HG02938 (cell line): ENCODE measurements around the gene PELO.
"Not testable (repeated sequence)": the region's sequence is repeated elsewhere in the genome, so short reads cannot be mapped to it uniquely, and the experiment has no call there.

ENCODE experiments used
- ATAC-seq: cut with Tn5 transposase; IDR thresholded peaks from one replicate; pipeline ENCODE4 v1.9.1; 2021; ENCODE audit warnings: mild to moderate bottlenecking, moderate library complexity; ENCODE audit not compliant: unreplicated experiment

PELO gene, protein sequence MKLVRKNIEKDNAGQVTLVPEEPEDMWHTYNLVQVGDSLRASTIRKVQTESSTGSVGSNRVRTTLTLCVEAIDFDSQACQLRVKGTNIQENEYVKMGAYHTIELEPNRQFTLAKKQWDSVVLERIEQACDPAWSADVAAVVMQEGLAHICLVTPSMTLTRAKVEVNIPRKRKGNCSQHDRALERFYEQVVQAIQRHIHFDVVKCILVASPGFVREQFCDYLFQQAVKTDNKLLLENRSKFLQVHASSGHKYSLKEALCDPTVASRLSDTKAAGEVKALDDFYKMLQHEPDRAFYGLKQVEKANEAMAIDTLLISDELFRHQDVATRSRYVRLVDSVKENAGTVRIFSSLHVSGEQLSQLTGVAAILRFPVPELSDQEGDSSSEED

DNA sequence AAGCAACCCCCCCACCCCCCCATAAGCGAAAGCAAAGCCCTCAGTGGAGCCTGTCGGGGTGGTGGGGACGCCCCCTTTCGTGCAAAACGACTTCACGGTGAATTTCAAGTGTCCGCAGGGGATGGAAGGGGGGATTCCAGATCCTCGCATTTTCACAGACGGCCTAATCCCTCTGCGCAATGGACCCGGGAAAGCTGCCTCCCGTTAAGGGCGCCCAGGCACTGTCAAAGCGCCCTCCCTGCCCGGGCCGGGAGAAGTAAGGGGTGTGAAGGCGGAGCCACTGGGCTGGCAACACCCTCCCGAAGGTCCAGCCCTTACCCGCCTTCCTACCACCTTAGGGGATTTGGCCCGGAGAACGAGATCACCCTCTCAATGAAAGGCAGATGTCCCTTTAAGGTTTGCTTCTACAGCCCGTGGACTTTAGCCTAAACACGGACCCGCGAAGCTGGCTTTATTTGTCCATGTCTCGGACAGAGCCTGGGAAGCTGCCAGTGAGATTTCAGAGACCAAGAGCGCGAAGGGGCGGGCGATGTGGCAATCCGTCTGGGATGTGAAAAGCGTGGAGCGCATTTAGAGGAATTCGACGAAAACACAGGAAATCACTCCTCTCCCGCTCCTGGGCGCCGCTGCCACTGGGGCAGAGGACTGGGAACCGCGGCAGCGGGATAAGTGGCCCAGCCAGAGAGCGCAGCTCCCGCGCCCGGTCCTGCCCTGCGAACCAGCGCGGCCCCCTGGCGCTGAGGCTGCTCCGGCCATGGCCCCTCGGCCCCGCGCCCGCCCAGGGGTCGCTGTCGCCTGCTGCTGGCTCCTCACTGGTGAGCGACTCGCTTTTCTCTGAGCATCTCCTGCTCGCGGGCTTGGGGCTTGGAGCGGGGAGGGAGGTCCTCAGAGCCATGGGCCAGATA, at the start of gene PELO, which contains the start of gene ITGA1:
Gene PELO (plus strand): TSS at position 317 of the 905 bp plus-strand sequence. CDS start 12,479 bp downstream, outside the sequence.
Gene ITGA1 (plus strand): TSS at position 317 of the 905 bp plus-strand sequence. CDS start 438 bp downstream, at position 755.
- peak; percentile 66 for ATAC-seq

DNA sequence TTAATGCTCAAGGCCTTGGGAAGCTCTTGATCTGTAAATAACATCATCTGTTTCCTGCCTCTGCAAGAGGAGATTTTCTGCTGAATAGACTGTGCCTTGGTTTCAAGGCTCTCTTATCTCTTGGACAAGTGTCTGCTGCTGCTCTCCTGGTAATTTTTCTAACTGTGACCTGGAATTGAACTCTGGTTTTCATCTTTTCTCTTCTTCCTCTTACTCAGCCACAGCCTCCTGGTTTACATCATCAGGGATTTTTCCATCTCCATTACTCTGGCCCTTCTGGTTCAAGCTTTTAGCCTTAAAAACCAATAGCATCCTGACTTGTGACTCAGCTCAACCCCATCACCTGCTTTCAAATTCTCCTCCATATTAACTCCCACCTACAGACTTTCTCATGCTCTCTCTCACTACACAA, 49.6 kb upstream of the PELO start:
- peak; percentile 63 for ATAC-seq

DNA sequence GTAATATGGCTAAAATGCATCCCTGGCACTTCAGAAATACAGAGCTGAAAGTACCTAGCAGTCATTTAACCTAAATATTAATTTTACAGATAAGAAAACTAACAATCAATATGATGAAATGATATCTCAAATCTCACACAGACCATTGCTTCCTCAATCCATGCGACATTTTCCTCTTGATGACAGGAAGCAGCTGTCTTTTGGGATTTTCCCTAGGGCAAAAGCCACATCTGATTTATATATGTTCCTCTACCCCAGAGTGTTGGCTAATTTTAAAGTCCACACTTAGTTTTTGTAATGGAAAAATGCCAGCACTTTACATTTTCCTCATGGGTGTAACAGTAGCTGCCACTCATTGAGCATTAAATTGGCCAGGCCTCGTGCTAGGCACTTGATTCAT, 47.7 kb upstream of the PELO start:
- ATAC-seq: no peak

DNA sequence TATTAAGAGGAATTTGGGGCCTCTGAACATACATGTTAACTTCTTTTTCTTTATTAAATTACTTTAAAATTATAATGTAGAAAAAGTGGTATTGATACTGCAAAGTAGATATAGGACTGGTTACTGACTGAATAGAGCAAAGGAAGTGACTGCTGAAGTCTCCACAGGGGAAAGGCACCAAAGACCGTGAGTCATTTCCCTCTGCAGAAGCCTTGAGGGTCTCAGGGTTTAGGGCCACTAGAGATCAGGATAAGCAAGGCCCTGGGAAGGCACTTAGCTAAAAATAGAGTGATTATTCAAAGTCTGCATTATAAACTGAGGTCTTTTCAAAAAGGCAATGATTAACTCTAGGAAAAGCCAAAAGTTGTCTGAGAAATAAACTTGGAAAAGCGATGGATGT, 44.7 kb upstream of the PELO start:
- ATAC-seq: no peak

DNA sequence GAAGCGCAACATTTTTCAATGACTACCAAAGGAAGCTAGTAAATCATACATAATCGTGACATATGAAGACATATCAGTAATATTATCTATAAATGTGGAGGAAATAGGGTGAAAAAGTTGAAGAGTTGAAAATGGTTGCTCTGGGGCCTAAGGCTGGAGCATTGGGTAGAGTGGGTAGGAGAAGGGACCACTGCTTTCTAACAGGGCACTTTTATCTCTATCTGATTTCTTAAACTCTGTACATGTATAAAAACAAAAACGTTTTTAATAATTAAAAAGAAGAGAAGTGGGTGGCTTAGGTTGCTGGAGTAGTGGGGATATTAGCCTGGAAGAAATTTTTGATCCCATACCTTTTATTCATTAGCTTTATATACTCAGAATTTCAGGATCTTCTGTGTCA, 44.2 kb upstream of the PELO start:
- ATAC-seq: no peak

DNA sequence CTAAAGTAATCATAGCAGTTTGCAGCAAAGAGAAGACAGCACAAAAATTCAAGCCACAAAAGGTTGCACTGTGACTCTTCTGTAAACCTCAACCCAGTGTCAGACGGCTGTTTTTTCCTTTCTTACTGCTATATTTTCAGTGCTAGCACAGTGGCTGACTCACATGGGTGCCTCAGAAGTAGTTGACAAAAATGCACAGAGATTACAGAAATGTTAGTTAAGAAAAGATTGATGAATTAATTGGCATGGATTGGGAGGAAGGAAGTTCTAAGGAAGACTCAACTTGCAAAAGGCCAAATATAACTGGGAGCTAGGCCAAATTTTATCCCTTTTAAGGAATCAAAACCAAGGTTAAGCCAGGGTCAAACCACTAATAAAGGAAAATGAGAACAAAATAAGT, 43.7 kb upstream of the PELO start:
- peak; percentile 86 for ATAC-seq

DNA sequence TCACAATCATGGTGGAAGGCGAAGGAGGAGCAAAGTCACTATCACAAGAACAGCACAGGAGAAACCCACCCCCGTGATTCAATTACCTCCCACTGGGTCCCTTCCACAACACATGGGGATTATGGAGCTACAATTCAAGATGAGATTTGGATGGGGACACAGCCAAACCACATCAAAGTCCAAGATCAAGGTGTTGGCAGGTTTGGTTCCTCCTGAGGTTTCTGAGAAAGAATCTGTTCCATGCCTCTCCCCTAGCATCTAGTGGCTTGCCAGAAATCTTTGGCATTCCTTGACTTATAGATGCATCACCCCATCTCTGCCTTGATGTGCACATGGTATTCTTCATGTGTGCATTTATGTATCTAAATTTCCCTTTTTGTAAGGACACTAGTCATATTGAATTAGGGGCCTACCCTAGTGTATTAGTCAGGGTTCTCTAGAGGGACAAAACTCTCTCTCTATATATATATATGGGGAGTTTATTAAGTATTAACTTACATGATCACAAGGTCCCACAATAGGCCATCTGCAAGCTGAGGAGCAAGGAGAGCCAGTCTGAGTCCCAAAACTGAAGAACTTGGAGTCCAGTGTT, 42.8 kb upstream of the PELO start:
- ATAC-seq: not testable (repeated sequence)

DNA sequence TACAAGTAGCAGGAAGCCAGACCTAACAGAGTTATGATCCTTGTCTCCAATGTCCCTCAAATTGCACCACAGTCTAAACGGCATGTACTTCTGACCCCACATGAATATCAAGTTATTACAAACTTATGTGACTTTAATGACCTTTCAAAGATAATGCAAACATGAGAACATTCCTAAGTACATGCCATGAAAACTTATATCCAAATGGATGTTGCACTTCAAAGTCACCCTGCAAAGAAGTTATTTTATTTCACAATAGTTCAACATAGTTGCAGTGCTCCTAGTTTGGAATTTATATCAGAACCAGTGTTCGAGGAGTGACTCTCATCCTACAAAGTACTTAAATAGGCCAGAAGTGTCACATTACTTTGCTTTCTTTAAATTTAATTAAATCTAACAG, 41.2 kb upstream of the PELO start:
- ATAC-seq: no peak

DNA sequence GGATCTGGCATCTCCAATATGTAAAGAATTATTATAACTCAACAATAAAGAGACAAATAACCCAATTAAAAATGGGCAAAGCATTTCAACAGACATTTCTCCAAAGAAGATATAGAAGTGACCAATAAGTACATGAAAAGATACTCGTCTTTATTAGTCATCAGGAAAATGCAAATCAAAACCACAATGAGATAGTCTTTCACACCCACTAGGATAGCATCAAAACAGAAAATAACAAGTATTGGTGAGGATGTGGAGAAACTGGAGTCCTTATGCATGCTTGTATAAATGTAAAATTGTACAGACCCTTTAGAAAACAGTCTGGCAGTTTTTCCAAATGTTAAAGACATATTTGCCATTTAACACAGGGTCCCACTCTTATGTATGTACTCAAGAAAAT, 39.1 kb upstream of the PELO start:
- peak; percentile 48 for ATAC-seq

DNA sequence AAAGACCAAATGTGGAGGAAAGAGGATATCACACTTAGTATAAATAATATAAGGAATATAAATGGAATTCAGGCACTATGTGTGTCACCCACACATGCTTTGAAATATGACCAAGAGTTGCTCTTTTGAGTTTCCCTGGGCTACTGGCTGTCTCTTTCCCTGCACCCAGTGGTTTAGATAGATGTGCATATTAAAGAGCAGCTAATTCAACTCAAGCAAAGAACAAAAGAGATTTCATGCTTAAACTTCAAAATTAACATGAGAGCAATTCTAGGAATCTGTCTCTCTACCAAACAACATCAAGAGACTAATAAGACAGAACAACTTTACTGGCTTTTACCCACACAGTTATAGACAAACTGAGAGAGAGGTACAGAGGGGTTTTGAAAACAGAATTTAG, 38.0 kb upstream of the PELO start:
- no peak for ATAC-seq

DNA sequence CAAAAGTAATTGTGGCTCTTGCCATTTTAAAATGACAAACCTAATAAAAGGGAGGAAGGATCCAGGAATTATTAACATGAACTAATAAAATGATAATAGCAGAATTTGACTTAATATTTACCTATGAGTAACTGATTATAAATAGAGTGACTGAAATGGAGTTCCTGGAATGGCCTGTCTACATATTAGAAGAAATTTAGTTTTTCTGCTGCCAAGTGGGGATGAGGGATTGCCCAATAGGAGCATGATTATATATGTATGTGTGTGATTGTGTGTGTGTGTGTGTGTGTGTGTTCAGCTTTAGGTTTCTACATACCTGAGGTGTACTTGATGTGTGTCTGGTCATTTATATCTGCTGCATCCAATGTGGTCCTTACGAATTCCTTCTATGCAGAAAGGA, 36.6 kb upstream of the PELO start:
- ATAC-seq: no peak

DNA sequence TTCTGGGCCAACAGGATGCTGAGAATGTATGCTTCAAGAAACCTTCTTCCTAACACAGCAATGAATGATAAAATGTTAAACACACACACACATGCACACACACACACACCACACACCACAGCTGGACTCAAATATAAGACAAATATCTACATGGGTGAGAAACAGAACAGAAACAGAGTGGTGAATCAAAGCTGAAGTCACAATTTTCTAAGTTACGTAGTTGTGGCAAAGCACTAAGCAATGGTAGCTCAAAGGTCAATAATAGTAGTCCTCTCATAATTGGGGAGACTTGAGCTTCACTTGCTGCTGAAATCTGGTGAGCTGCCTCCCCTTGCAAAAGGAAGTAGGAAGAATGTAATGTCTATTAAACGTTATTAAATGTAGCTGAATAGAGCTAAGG, 33.7 kb upstream of the PELO start:
- no peak for ATAC-seq

DNA sequence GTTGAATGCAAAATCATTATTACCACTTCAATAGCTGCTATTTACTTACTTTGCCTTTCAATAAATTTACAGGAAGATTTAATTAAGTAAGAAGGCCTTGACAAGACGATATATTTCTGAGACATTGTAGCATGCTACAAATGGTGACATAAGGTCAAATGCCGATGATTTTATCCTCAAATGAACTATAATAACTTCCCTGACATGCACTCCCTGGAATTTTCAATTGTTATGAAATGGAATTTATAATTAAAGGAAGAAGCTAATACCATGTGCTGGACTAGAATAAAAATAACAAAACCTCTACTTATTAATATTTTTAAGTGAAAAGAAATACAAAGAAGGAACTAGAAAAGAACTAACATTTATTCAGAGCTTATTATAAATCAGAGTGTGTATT, 30.2 kb upstream of the PELO start:
- no peak for ATAC-seq

DNA sequence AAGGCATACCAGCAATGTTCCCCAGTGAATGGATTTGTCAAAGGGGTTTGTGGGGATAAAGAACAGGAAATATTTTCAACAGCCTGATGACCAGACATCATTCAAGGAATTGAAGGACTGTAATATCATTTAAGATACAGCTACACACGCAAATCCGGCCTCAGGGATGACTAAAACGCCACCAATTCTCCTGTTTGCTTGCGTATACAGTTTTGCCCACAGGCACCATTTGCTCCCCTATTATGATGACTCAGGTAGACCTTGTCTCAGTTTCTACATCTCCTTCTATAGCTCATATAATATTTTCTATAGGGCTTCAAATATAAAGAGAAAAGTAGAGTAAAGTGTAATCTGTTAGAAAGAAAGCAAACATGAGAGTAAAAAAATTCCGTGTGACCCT, 29.7 kb upstream of the PELO start:
- ATAC-seq: no peak

DNA sequence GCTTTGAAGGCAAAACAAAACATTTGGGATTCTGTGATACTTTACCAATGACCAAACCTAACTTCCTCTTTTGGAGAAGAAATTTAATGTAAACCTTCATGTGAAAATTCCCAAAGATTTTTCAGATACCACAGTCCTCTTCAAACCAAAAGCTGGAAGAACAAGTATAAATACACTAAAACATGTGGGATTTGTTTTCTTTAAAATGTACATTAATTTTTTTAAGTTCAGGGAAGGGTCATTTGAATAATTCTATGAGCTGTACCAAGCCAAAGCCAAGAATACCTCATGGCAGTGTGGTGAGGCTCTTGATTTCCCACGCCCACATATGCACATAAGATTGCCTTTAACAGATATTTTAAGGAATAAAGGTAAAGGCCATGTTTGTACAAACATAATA, 28.4 kb upstream of the PELO start:
- ATAC-seq: no peak

DNA sequence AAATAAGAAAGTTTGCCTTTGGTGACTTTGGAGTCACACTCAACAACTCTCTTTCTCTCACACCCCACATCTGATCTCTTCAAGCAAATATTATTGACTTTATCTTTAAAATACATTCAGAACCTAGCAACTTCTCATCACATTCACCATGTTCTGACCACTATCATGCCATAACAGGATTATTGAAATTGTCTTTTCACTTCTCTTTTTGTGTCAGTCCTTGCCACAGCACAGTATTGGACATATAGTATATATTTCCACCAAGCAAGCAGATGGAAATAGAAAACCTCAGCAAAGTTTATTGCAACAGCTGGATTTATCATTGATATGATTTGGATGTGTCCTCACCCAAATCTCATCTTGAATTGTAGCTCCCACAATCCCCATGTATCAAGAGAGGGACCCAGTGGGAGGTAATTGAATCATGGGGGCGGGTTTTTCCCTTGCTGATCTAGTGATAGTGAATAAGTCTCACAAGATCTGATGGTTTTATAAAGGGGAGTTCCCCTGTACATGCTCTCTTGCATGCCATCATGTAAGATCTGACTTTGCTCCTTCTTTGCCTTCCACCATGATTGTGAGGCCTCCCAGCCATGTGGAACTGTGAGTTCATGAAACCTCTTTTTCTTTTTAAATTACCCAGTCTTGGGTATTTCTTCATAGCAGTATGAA, 26.9 kb upstream of the PELO start:
- ATAC-seq: peak; percentile 88

DNA sequence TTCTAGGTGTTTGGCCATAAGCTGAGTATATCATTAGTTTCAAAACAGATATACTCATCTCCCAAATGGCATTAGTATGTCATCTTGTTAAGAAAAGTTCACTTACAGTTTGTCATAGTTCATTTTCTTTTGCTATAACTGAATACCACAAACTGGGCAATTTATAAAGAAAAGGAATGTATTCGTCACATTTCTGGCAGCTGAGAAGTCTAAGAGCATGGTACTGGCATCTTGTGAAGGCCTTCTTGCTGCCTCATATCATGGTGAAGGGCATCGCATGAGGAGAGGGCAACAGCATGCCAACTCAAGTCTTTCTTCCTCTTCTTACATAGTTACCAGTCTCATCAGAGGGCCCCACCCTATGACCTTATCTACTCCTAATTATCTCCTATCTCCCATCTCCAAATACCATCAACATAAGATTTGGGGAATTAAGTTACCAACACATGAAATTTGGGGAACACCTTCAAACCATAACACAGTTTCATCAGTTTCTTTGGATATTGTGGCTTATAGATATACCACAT, 20.4 kb upstream of the PELO start:
- no peak for ATAC-seq

DNA sequence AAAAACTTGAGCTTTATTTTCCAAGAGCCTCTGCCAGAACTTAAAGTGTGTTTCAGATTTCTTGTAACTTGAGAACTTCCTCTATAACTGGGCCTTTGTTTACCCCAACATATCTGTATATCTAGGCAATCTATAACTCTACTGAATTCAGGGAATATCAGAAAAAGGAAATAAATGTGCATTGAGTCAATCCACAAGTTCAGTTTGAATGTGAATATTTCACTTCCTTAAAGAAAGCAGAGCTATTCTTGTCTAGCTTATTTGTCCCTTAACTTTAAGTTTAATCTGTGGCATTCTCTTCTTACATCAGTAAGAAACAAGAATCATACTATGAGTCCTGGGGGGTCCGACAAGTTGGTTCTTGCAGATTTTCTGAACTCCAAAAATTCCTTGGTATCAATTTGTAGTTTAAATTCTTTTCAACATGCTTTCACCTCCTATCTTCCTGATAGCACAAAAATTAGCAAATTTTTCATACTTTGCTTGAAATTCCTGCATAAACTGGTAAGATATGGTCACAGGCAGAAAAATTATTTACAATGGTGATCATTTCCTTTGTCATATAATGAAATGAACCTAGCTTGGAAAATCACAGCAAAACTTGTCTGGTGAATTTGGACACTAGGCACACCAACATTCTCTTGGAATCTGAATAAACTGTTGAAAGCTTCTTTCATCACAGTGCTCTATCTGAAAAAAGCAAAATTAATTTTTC, 19.8 kb upstream of the PELO start:
- peak; percentile 37 for ATAC-seq

DNA sequence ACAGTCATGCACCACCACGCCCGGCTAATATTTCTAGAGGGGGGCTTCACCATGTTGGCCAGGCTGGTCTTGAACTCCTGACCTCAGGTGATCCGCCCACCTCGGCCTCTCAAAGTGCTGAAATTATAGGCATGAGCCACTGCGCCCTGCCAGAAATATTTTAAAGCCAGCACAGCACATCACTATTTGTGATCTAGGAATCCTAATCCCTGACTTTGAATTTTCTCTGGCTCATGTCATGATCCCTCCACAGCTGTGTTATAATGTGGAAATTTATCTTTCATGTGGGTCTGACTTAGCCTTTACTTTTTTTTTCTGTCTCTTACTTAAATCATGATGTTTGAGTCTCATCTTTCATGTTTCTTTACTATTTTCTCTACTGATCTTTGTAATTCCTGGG, 18.7 kb upstream of the PELO start:
- ATAC-seq: no peak

DNA sequence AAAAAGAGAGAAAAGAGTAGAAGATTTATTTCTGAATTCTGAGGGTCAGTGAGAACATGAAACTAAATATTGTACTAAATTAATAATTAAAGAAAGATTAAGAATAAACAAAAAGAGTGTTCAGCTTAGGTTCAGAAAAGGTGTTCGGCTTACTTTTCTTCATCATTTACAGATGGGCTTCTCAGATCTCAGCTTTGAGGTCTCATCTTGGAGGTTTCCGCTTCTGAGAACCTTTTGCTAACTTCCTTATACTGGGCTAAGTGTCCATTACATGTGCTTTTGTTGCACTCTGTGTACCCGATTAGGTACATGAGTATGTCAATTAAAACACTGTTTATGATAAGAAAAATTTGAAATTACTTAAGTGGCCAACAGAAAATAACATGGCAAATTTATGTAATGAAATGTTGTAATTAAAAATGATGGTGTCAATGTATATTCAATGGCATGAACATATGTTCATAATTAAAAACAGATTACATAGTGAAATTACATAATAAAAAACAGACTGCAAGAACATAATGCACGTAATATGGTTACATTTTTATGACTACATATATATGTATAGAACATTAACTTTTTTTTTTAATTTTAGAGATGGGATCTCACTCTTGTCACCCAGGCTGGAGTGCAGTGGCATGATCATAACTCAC, 17.3 kb upstream of the PELO start:
- no peak for ATAC-seq
